Activated CD8-positive, alpha-beta memory T cell treated with anti-CD3 and anti-CD28 coated beads, Interleukin-2, amount 50 U/mL, for 48 hours (primary cell): Measurements from ENCODE around the gene SLC30A10.
A peak's percentile ranks its signal among the peaks of the same experiment; 100 is the strongest.
"Not testable (repeated sequence)": the region's sequence is repeated elsewhere in the genome, so short reads cannot be mapped to it uniquely, and the experiment has no call there.

Experiments
- DNase-seq: peaks from one replicate; pipeline ENCODE4 v3.0.0-alpha.2; 2020

SLC30A10 gene

DNA sequence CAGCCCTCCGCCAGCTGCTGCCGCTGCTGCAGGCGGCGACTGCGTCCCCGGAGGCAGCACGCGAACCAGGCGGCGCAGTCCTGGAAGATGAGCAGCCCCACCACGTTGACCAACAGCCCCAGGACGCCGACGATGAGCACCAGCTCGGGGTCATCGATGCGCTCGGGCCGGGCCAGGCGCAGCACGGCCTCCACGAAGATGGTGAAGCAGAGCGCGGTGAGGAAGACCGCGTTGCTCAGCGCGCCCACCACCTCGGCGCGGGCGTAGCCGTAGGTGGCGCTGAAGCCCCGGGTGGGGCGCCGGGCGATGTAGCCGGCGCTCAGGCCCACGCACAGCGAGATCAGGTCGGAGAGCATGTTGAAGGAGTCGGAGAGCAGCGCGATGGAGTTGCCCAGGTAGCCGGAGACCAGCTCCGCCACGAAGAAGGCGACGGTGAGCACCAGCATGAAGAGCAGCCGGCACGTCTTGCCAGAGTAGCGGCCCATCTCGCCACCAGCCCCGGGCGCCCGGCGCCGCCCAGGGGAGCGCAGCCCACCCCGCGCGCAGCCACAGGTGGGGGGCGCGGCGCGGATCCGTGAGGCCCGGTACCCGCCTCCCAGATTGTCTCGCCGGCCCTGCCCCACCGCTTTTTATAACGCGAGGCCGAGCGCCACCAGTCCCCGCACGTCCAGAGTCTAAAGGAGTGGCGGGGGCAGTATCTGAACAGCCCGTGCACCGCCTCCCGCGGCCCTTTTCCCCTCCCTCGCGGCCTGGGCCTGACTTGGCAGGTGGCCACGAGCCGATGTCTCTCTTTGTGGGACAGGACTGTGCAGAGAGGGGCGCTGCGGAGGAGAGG is at the start of gene SLC30A10:
TSS of gene SLC30A10 (minus strand) at position 602 of the 835 bp plus-strand sequence. CDS start at position 485, 117 bp downstream.
- peak; percentile 53 for DNase-seq

DNA sequence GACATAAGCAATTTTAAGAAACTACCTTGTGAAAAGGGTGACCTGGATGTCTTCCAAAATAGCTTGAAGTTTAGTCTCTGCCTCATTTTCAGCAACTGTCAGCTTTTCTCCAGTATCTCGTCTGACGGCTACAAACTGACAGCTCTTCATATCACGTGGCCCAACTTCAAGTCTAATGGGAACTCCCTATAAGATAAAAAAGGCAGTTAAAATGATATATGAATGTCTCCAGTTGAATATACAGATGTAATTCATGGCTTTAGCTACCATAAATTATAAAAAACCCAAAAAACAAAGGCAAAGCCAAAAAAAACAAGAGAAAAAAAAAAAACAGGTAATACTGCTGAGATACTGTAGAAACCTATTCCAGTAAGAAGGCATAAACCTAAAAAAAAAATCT is 44.9 kb upstream of the SLC30A10 start:
- DNase-seq: no peak

GRCh38 chr1:219967361-219967760 is 39.0 kb upstream of the SLC30A10 start:
- DNase-seq: no peak

DNA sequence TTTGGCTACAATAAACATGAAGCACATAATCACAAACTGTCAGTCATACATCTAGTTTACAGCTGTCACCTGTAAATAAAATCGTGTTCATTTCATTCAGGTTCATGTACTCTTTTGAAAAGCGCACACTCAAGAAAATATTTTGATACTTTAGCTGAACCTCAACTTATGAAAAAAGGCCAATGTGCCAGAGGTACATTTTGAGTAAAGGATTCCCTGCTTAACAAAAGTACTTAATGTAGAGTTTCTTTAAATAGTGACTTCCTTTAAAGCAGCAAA is 37.7 kb upstream of the SLC30A10 start:
- DNase-seq: no peak

DNA sequence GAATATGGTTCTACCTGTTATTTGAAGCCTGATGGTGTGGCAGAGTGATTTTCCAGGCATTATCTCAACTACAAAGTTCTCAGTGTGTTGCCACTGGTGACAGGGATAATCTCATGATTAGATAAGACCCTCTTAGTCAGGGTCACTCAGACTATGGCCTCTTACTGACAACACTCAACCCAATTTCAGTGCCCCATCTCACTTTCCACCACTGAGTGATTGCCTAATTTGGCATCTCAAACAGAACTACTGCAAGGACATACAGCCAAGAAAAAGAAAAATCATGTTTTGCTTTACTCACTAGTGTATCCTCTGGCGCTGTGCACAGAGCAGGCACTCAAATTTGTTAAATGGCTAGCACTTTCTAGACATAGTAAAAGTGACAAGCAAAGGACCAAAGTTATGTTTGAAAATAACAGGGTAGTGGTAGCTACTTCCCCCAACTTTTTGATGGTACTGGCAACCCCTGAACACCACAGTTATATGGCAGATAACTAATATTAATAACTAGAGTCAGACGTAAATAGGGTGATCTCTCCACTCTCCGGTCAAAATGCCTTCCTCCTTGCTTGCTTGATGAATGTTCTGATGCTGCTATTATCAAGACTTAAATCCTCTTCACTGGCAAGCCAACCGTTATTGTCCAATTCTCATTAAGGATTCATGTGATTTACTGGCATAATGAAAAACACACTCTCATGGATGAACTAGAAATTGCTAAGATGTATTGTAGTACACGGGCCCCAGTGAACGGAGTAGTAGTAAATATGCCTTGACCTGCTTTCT is 37.1 kb upstream of the SLC30A10 start:
- no peak for DNase-seq

GRCh38 chr1:219963432-219963831 is 35.1 kb upstream of the SLC30A10 start:
- no peak for DNase-seq

GRCh38 chr1:219961684-219962083 is 33.3 kb upstream of the SLC30A10 start:
- DNase-seq: no peak

DNA sequence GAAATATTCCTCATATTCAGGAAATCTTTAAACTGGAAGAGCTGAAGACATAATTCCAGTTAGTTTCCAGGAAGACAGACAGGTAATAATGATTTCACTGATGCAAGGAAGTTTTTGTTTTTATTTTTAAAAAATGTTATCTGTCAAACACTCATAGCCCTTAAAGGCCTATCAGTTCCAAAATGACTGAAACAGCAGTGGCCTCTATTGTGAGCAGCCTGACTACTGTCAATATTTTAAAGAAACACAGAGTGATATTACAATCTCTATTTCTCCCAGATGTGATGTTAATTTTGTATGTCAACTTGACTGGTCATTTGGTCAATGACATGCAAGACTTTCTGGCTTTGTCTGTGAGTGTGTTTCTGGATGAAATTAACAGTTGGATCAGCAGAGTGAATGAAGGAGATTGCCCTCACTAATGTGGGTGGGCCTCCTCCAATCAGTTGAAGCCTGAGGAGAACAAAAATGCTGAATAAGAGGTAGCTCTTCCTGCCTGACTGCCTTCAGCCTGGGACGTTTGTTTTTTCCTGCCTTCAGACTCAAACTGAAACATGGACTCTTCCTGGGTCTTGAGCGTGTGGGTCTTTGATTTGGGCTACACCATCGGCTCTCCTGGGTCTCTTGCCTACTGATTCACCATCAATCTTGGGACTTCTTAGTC is 31.3 kb upstream of the SLC30A10 start:
- DNase-seq: no peak

GRCh38 chr1:219958875-219959417 is 30.6 kb upstream of the SLC30A10 start:
- no peak for DNase-seq

DNA sequence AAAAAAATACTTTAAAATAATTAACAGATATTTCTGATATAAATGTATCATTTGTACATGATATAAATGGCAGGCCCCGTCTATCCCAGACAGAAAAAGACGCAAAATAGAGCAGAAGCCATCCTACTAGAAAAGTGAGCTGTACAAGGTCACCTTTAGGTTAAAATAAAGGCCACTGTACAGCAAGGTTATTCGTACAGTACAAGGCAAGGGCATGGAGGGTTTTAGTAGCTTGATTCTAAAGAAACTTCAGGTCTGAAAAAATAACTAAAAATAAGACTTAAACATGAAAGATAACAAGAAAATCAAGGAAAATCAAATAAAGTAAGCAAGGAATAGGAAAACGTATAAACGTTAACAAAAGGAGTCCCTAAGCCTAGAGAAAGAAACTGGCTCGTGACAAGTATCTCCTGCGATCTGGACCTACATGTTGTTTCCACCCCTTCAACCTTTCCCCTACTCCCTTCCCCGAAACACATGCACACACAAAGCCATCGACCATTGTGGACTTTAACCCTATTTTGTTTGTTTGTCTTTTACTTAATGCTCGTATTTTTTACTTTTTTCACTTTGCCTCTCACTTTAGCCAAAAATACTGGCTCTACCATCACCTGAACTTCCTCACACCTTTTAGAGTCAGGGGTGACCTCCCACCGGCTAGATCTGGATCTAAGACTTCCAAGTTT is 26.5 kb upstream of the SLC30A10 start:
- DNase-seq: no peak

- no peak for DNase-seq
These were observed 25.7 kb upstream of the SLC30A10 start for GRCh38 chr1:219954052-219954451.

- DNase-seq: no peak
These were observed 24.0 kb upstream of the SLC30A10 start for GRCh38 chr1:219952361-219952760.

DNA sequence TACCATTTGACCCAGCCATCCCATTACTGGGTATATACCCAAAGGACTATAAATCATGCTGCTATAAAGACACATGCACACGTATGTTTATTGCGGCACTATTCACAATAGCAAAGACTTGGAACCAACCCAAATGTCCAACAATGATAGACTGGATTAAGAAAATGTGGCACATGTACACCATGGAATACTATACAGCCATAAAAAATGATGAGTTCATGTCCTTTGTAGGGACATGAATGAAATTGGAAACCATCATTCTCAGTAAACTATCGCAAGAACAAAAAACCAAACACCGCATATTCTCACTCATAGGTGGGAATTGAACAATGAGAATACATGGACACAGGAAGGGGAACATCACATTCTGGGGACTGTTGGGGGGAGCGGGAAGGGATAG is 20.9 kb upstream of the SLC30A10 start:
- not testable (repeated sequence) for DNase-seq

DNA sequence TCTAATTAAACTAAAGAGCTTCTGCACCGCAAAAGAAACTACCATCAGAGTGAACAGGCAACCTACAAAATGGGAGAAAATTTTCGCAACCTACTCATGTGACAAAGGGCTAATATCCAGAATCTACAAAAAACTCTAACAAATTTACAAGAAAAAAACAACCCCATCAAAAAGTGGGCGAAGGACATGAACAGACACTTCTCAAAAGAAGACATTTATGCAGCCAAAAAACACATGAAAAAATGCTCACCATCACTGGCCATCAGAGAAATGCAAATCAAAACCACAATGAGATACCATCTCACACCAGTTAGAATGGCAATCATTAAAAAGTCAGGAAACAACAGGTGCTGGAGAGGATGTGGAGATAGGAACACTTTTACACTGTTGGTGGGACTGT is 20.4 kb upstream of the SLC30A10 start:
- not testable (repeated sequence) for DNase-seq

GRCh38 chr1:219945795-219946194 is 17.4 kb upstream of the SLC30A10 start:
- DNase-seq: no peak

DNA sequence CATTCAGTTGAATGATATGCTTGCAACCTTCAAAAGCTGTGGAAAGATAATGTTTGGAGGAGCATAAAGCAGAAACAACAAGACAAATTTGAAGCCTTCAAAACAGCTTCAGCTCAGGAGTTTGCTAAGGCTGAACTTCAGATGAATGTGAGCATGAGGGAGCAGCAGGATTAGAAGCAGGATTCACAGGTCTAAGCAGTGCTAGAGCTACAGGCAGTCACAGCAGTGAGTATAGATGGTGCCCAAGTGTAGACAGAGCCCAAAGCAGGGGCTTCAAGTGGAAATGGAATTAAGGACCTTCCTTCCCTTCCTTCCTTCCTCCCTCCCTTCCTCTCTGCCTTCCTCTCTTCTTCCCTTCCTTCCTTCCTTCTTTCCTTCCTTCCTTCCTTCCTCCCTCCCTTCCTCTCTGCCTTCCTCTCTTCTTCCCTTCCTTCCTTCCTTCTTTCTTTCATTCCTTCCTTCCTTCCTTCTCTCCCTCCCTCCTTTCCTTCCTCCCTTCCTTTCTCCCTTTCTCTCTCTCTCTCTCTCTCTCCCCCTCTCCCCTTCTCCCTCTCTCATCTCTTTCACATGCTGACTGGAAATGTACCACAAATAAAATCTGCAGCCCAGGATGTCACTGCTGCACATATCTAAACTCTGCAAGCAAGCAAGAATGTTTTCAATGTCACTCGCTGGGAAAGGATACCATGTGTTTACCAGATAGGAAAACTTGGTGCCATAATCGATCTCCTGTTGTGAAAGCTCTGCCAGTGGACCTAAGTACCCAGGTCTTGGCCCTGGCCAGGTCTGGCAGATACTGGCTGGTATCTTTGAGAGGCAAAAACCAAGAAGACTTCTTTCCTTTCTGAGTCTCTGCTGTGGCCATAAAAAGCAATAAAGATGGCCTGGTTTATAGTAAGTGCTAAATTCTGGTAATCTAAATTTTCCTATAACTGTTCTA is 13.1 kb upstream of the SLC30A10 start:
- DNase-seq: no peak

DNA sequence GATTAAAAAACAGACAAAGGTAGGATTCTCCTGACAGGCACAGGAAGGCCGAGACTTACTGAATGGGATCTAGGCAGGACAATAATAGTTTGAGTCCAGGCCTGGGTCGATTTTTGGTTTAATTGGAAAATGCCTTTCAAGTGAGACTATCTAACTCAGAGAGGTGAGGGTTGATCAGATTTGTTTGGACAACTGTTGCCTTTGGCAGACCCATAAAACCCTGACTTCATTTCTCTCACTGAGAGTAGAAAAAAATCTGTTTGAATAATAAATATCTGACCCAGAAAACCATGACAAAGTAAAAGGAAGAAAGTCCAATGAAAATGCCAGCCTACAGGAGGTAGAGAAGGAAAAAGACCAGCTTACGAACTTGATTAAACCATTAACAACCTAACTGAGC is 12.3 kb upstream of the SLC30A10 start:
- DNase-seq: no peak

DNA sequence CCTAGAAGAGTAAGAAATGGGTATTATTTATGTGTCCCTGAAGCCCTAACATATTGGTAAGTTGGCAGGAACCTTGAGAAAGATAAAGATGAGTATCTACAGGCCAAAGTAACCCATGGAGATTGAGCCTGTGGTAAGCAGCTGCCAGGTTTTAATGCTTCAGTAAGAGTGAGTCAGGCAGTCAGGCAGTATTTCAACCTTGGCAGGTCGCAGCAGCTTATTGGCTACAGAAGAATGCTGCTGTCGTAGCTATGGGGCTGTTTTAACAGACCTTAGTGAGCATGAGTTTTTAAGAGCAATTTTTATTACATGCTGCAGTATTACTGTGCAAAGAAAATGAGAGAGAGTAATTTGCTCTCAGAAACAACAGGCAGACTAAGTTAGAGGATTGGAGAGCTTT is 10.3 kb upstream of the SLC30A10 start:
- no peak for DNase-seq

DNA sequence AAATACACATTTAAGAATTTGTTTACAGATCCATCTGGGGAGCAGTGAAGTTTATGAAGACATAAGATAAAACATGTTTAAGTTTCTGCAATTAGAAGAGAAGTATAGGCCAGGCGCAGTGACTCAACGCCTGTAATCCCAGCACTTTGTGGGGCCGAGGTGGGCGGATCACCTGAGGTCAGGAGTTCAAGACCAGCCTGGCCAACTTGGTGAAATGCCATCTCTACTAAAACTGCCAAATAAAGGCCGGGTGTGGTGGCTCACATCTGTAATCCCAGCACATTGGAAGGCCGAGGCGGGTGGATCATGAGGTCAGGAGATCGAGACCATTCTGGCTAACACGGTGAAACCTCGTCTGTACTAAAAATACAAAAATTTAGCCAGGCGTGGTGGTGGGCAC is 5.4 kb upstream of the SLC30A10 start:
- not testable (repeated sequence) for DNase-seq

DNA sequence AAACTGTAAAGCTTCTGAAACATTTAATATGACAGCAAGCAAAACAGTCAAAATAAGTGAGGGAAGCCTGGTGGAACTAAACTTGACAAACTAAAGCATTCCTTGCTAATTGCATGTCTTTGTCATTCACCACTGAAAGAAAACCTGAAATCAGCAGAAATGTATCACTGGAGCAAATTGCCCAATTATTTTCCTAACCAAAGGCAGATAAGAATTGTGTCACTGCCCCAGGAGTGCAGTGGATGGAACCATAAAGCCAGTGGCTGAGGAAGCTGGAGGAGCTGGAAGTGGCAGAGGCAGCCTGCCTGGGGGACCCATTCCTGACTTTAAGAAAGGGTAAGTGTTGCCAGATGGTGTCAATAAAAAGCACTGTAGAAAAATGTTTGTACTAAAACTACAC is 2.7 kb upstream of the SLC30A10 start:
- DNase-seq: no peak

DNA sequence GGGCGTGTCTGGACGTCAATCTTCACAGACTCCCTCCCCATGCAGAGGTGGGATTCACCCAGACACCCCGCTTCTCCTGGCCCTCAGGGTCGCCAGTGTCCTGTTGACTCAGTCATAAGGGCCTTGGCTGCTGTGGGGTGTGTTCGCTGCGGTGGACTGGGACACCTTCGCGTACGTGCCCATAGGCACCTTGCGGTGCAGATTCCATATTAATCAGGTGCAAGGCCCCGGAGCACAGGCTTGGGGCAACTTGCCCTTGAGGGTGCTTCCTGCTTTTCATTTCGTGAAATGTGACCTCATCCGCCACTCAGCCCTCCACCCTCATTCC is 398 bp upstream of the SLC30A10 start:
- DNase-seq: no peak
